Measurements from ENCODE around the gene SMARCAL1. TPM values are rescaled to one million over a fixed set of nuclear protein-coding genes. Genes with fewer than 3 reads are reported as not detected.

Gene SMARCAL1
- total and polyA plus RNA-seq, 2 of the 13 experiments (the other 11 are each of a cell fraction or from before 2014, with no cell fraction given), result 12.7 to 21.3 TPM

GRCh38 chr2:216366777-216367471 is 45.4 kb upstream of the SMARCAL1 start:
- in situ Hi-C loops (cut with HindIII; ENCODE audit: extremely low pct_ligation_motif_present, low pct_unique_long_range_greater_than_20kb) (no loop called here), intact Hi-C loops (cut with micrococcal nuclease; ENCODE audit: unreplicated experiment) (no loop called here)
- no peak overlapping the region for H3K4me3 ChIP-seq (replicated peaks in 1 of 3; ENCODE audit: insufficient read depth in 1 of 3, low read depth in 2 of 3, low read length in 3 of 3)
- H3K9me3 ChIP-seq (ENCODE audit: low read length), result no peaks in the 10 kb centered on the region
- no peaks in the 10 kb centered on the region for H3K79me2 ChIP-seq (ENCODE audit: insufficient read depth, low read length)
- peaks cover 6 to 28% of the 10 kb centered on the region in 2 experiments; a peak in 4 of 5 replicates for H3K27me3 ChIP-seq (ENCODE audit: control insufficient read depth in 1 of 2, insufficient read depth in 2 of 2, low read length in 2 of 2)
- H2AFZ ChIP-seq (ENCODE audit: low read length), result no peak overlapping the region
- BruUV-seq (replicated peaks), result no TSS peak
- no peak overlapping the region for H3K27ac ChIP-seq (ENCODE audit: extremely low read length, insufficient read depth, low read length)
- DNase-seq (ENCODE audit: low spot score) (no peak), FAIRE-seq (no peak), ATAC-seq (no peak)
- WGBS (ENCODE audit: low lambda C conversion rate), result 2% methylated on average over 5 of the region's 5 CpGs
- no peaks in the 10 kb centered on the region for H3K36me3 ChIP-seq (replicated peaks in 1 of 2; ENCODE audit: control insufficient read depth in 1 of 2, insufficient read depth in 2 of 2, low read length in 2 of 2)
- no peak overlapping the region for H3K9ac ChIP-seq (ENCODE audit: insufficient read depth, low read depth, low read length)
- H4K20me1 ChIP-seq (ENCODE audit: insufficient read depth, low read length), result no peaks in the 10 kb centered on the region
- ChIA-PET CTCF (ENCODE audit: low intra/inter-chr PET ratio, low total read pairs) (no interaction called here), POLR2A (no interaction called here)
- no peak overlapping the region for H3K4me2 ChIP-seq (ENCODE audit: low read depth, low read length)
- no peaks in the 10 kb centered on the region for H3K4me1 ChIP-seq (ENCODE audit: insufficient read depth, low read length)
- TF ChIP-seq FOXK1 (CRISPR knock-in tag; IDR thresholded peaks at IDR 0.05; ENCODE audit: borderline replicate concordance, low read depth), result no peak
- no peak for TF ChIP-seq PRPF4 (IDR thresholded peaks at IDR 0.05; ENCODE audit: low read depth, low read length, poor library complexity, severe bottlenecking)
- no peak for TF ChIP-seq ZHX1 (CRISPR knock-in tag; IDR thresholded peaks at IDR 0.05; ENCODE audit: low read depth)
- TF ChIP-seq SKIL (CRISPR knock-in tag; IDR thresholded peaks at IDR 0.05; ENCODE audit: borderline replicate concordance), result no peak
- no peak for TF ChIP-seq ZNF572 (CRISPR knock-in tag; IDR thresholded peaks at IDR 0.05)
- TF ChIP-seq ETS1 (CRISPR knock-in tag; IDR thresholded peaks at IDR 0.05), result no peak
- no peak for TF ChIP-seq MYNN (CRISPR knock-in tag; IDR thresholded peaks at IDR 0.05; ENCODE audit: low read depth)
- no peak for TF ChIP-seq ZNF530 (CRISPR knock-in tag; IDR thresholded peaks at IDR 0.05; ENCODE audit: low read depth)
- TF ChIP-seq HNRNPK (IDR thresholded peaks at IDR 0.05; ENCODE audit: low read depth, low read length, poor library complexity, severe bottlenecking), result peak; percentile 23
- no peak for TF ChIP-seq IRX3 (CRISPR knock-in tag; IDR thresholded peaks at IDR 0.05; ENCODE audit: borderline replicate concordance, low read depth)
- no peak for TF ChIP-seq MTA3 (CRISPR knock-in tag; IDR thresholded peaks at IDR 0.05)
- TF ChIP-seq SOX5 (CRISPR knock-in tag; IDR thresholded peaks at IDR 0.05; ENCODE audit: borderline replicate concordance), result no peak
- no peak for TF ChIP-seq SOX13 (IDR thresholded peaks at IDR 0.05)
- TF ChIP-seq SOX13 (CRISPR knock-in tag; conservative IDR thresholded peaks at IDR 0.05 in 1 of 2, IDR thresholded peaks at IDR 0.05 in 1 of 2), result no peak
- TF ChIP-seq PAX8 (CRISPR knock-in tag; IDR thresholded peaks at IDR 0.05; ENCODE audit: borderline replicate concordance), result no peak
